Mucosa of rectum (tissue), 2 donors: ENCODE data around the gene TCTN1.
A peak's percentile ranks its signal among the peaks of the same experiment; 100 is the strongest.
"Not testable (repeated sequence)": the region's sequence is repeated elsewhere in the genome, so short reads cannot be mapped to it uniquely, and the experiment has no call there.

Experiments used
- H3K27ac ChIP-seq, 2 donors: one replicate each; pipeline ENCODE4 v1.7.0; 2013; ENCODE audit warnings: inconsistent platforms in 2 of 2, low read depth in 2 of 2, low read length in 2 of 2
- H3K27me3 ChIP-seq, 2 donors: one replicate each; pipeline ENCODE4 v1.7.0; 2013; ENCODE audit warnings: low read length in 2 of 2; ENCODE audit not compliant: control insufficient read depth in 2 of 2, insufficient read depth in 2 of 2
- H3K36me3 ChIP-seq, 2 donors: one replicate each; pipeline ENCODE4 v1.7.0; 2013; ENCODE audit warnings: low read length in 2 of 2; ENCODE audit not compliant: control insufficient read depth in 2 of 2, insufficient read depth in 2 of 2
- H3K4me1 ChIP-seq, 2 donors: one replicate each; pipeline ENCODE4 v1.7.0; 2013; ENCODE audit warnings: low read length in 2 of 2, mild to moderate bottlenecking in 1 of 2; ENCODE audit not compliant: control insufficient read depth in 2 of 2, insufficient read depth in 2 of 2
- H3K4me3 ChIP-seq, 2 donors: one replicate each; pipeline ENCODE4 v1.7.0; 2013; ENCODE audit warnings: low read length in 2 of 2
- H3K9ac ChIP-seq, 2 donors: one replicate each; pipeline ENCODE4 v1.7.0; 2013; ENCODE audit warnings: low read length in 2 of 2, low read depth in 1 of 2, mild to moderate bottlenecking in 1 of 2
- H3K9me3 ChIP-seq, 2 donors: one replicate each; pipeline ENCODE4 v1.7.0; 2013; ENCODE audit warnings: low read length in 2 of 2; ENCODE audit not compliant: control insufficient read depth in 2 of 2
- donor health status: healthy.
- donor health status: Normal muscosa, but diverticular disease.

TCTN1 gene

DNA sequence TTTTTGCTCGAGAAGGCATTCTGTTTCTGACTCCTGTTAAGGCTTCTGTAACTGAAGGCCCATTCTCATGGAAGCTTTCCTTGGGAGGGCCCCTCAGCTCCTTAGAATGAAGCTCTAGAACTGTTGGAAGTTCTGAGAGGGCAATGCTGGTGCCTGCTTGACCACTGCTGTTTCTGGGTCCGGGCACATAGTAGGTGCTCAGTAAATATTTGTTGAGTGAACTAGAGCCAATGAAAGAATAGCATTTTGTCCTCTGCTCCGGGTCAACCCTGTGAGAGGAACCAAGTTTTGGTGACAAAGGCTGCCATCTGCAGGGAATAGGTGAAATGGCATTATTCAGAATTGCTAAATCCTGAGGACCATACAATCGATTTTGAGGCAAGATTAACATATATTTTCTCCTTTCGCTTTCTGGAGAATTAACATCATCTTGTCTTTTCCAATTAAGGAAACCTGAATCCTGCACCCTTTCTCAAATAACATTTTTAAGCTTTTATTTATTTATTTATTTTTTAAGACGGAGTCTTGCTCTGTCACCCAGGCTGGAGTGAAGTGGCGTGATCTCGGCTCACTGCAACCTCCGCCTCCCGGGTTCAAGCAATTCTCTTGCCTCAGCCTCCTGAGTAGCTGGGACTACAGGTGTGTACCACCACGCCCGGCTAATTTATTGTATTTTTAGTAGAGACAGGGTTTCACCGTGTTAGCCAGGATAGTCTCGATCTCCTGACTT, 11.7 kb upstream of the TCTN1 start:
- H3K36me3 ChIP-seq, H3K4me3 ChIP-seq, H3K9ac ChIP-seq, H3K27me3 ChIP-seq, H3K9me3 ChIP-seq, H3K4me1 ChIP-seq, H3K27ac ChIP-seq: not testable (repeated sequence)

- no peaks in the 10 kb centered on the region for H3K27me3 ChIP-seq
- H3K36me3 ChIP-seq: no peaks in the 10 kb centered on the region
- peak overlapping the region in 1 of 2 donors; percentile 65 for H3K4me3 ChIP-seq
- H3K27ac ChIP-seq: peak overlapping the region in 1 of 2 donors; percentile 67
- no peak overlapping the region for H3K9ac ChIP-seq
- no peaks in the 10 kb centered on the region for H3K4me1 ChIP-seq
- no peaks in the 10 kb centered on the region for H3K9me3 ChIP-seq
Measured at GRCh38 chr12:110606253-110606611, 7.7 kb upstream of the TCTN1 start.

GRCh38 chr12:110613071-110613770, 708 bp upstream of the TCTN1 start:
- H3K4me1 ChIP-seq: peaks cover 4% of the 10 kb centered on the region in 2 donors
- peaks cover 0 to 2% of the 10 kb centered on the region in 2 donors for H3K36me3 ChIP-seq
- no peaks in the 10 kb centered on the region for H3K9me3 ChIP-seq
- no peaks in the 10 kb centered on the region for H3K27me3 ChIP-seq
- H3K4me3 ChIP-seq: peak overlapping the region; percentile 81 to 86
- peak overlapping the region in 1 of 2 donors; percentile 48 for H3K27ac ChIP-seq
- H3K9ac ChIP-seq: peak overlapping the region; percentile 75 to 83

DNA sequence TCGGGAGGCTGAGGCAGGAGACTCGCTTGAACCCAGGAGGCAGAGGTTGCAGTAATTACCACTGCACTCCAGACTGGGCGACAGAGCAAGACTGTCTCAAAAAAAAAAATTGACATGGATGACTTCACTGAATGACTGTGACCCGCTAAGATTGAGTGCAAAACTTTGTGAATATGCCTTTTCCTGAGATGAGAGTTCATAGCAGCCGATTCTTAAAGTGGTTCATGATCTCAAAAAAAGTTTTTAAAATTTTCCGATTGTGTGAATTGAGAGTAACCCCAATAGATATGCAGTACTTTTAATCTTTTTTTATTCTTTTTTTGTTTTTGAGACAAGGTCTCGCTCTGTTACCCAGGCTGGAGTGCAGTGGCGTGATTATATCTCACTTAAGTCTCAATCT, 1.2 kb downstream of the TCTN1 start:
- H3K27ac ChIP-seq: no peak overlapping the region
- no peak overlapping the region for H3K9ac ChIP-seq
- no peaks in the 10 kb centered on the region for H3K9me3 ChIP-seq
- H3K4me1 ChIP-seq: peaks cover 4% of the 10 kb centered on the region in 2 donors
- no peaks in the 10 kb centered on the region for H3K27me3 ChIP-seq
- H3K4me3 ChIP-seq: no peak overlapping the region
- H3K36me3 ChIP-seq: peaks cover 0 to 2% of the 10 kb centered on the region in 2 donors

GRCh38 chr12:110616471-110617115, 2.7 kb downstream of the TCTN1 start:
- Histone ChIP-seq H3K4me3 (no peak overlapping the region), H3K36me3 (peaks cover 0 to 2% of the 10 kb centered on the region in 2 donors), H3K27me3 (no peaks in the 10 kb centered on the region), H3K27ac (no peak overlapping the region), H3K9ac (no peak overlapping the region), H3K4me1 (peaks cover 4% of the 10 kb centered on the region in 2 donors), H3K9me3 (no peaks in the 10 kb centered on the region)

DNA sequence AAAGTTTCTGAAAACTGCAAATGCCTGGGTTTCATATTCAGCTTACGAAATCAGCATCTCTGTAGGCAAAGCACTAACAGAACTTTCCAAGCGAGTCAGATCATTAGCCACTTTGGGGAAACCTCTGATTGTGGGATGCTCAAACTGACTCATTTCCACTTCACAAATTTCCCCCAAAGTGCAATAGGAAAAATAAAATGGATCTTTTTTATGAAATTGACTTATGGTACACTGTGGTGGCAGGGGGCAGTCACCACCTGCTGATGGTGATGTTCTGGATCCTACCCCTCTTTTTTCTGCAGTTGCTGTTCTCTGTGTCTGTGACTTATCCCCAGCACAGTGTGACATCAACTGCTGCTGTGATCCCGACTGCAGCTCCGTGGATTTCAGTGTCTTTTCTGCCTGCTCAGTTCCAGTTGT, 5.6 kb downstream of the TCTN1 start:
- Histone ChIP-seq H3K4me1 (no peaks in the 10 kb centered on the region), H3K27ac (no peak overlapping the region), H3K4me3 (peak overlapping the region in 1 of 2 donors; percentile 26), H3K9ac (no peak overlapping the region), H3K9me3 (no peaks in the 10 kb centered on the region), H3K27me3 (no peaks in the 10 kb centered on the region), H3K36me3 (peaks cover 0 to 2% of the 10 kb centered on the region in 2 donors)

GRCh38 chr12:110622582-110622981, 8.7 kb downstream of the TCTN1 start:
- no peak overlapping the region for H3K27ac ChIP-seq
- no peaks in the 10 kb centered on the region for H3K27me3 ChIP-seq
- H3K36me3 ChIP-seq: no peaks in the 10 kb centered on the region
- no peaks in the 10 kb centered on the region for H3K9me3 ChIP-seq
- no peak overlapping the region for H3K9ac ChIP-seq
- no peak overlapping the region for H3K4me3 ChIP-seq
- no peaks in the 10 kb centered on the region for H3K4me1 ChIP-seq

GRCh38 chr12:110627500-110628195, 13.7 kb downstream of the TCTN1 start:
- no peaks in the 10 kb centered on the region for H3K4me1 ChIP-seq
- no peak overlapping the region for H3K4me3 ChIP-seq
- H3K9ac ChIP-seq: no peak overlapping the region
- H3K27me3 ChIP-seq: no peaks in the 10 kb centered on the region
- H3K9me3 ChIP-seq: no peaks in the 10 kb centered on the region
- peak overlapping the region in 1 of 2 donors; percentile 43 for H3K27ac ChIP-seq
- H3K36me3 ChIP-seq: peaks cover 0 to 5% of the 10 kb centered on the region in 2 donors

- peaks cover 0 to 2% of the 10 kb centered on the region in 2 donors for H3K4me1 ChIP-seq
- no peak overlapping the region for H3K4me3 ChIP-seq
- H3K9me3 ChIP-seq: no peaks in the 10 kb centered on the region
- no peaks in the 10 kb centered on the region for H3K27me3 ChIP-seq
- H3K36me3 ChIP-seq: peaks cover 0 to 7% of the 10 kb centered on the region in 2 donors
- H3K9ac ChIP-seq: no peak overlapping the region
- no peak overlapping the region for H3K27ac ChIP-seq
Measured at GRCh38 chr12:110635055-110635454, 21.1 kb downstream of the TCTN1 start.
